Liver (tissue), 9 donors: ENCODE measurements around the gene CCR6. TPM values are rescaled to one million over a fixed set of nuclear protein-coding genes. Genes with fewer than 3 reads are reported as not detected.

Experiments used
- DNase-seq: peaks from one replicate; pipeline ENCODE4 v3.0.0-alpha.2; 2017; ENCODE audit warnings: low spot score
- H3K27ac ChIP-seq, 2 donors: one replicate each; pipeline ENCODE4 v1.7.0; 2013; ENCODE audit warnings: inconsistent platforms in 2 of 2, low read length in 2 of 2, control low read depth in 1 of 2, low read depth in 1 of 2, mild to moderate bottlenecking in 1 of 2
- H3K27me3 ChIP-seq, 4 donors: one replicate each; pipeline versions ENCODE4 v1.6.1 to v1.7.0; 2013; ENCODE audit warnings: low read length in 3 of 4, inconsistent platforms in 1 of 4, mild to moderate bottlenecking in 1 of 4, moderate library complexity in 1 of 4; ENCODE audit not compliant: control insufficient read depth in 4 of 4, insufficient read depth in 4 of 4
- H3K36me3 ChIP-seq, 4 donors: one replicate each; pipeline versions ENCODE4 v1.6.1 to v1.7.0; 2013; ENCODE audit warnings: low read length in 3 of 4, mild to moderate bottlenecking in 3 of 4, low read depth in 1 of 4, moderate library complexity in 1 of 4; ENCODE audit not compliant: control insufficient read depth in 4 of 4, insufficient read depth in 3 of 4
- H3K4me1 ChIP-seq, 4 donors: one replicate each; pipeline versions ENCODE4 v1.6.1 to v1.7.0; 2013; ENCODE audit warnings: low read length in 3 of 4, mild to moderate bottlenecking in 3 of 4, moderate library complexity in 1 of 4; ENCODE audit not compliant: control insufficient read depth in 4 of 4, insufficient read depth in 4 of 4
- H3K4me3 ChIP-seq, 3 donors: one replicate each; pipeline versions ENCODE4 v1.6.1 to v1.7.0; 2013; ENCODE audit warnings: low read length in 3 of 3, control low read depth in 1 of 3, low read depth in 1 of 3, mild to moderate bottlenecking in 1 of 3
- H3K9ac ChIP-seq, 2 donors: one replicate each; pipeline ENCODE4 v1.7.0; 2013; ENCODE audit warnings: low read length in 2 of 2, mild to moderate bottlenecking in 2 of 2, moderate library complexity in 2 of 2, control low read depth in 1 of 2, low read depth in 1 of 2
- H3K9me3 ChIP-seq, 4 donors: one replicate each; pipeline versions ENCODE4 v1.6.1 to v1.7.0; 2013; ENCODE audit warnings: low read length in 3 of 4; ENCODE audit not compliant: control insufficient read depth in 4 of 4
- EGR1 ChIP-seq, 2 donors: IDR thresholded peaks; 2 replicates each; pipeline ENCODE4 v1.6.1; 2016 to 2018; ENCODE audit warnings: antibody characterized with exemption in 2 of 2, low read depth in 2 of 2
- FOXA1 ChIP-seq: IDR thresholded peaks from 2 replicates; pipeline ENCODE4 v1.6.1; 2016; ENCODE audit warnings: antibody characterized with exemption
- FOXA2 ChIP-seq: IDR thresholded peaks from 2 replicates; pipeline ENCODE4 v1.6.1; 2016; ENCODE audit warnings: antibody characterized with exemption
- GABPA ChIP-seq, 2 donors: IDR thresholded peaks in 1 of 2; conservative IDR thresholded peaks in 1 of 2; 2 replicates each; pipeline ENCODE4 v1.6.1; 2016; ENCODE audit warnings: antibody characterized with exemption in 2 of 2, mild to moderate bottlenecking in 1 of 2, moderate library complexity in 1 of 2
- HNF4A ChIP-seq, 2 donors: conservative IDR thresholded peaks; 2 replicates each; pipeline ENCODE4 v1.6.1; 2016; ENCODE audit warnings: antibody characterized with exemption in 2 of 2, mild to moderate bottlenecking in 2 of 2
- HNF4G ChIP-seq: IDR thresholded peaks from 2 replicates; pipeline ENCODE4 v1.6.1; 2016; ENCODE audit warnings: antibody characterized with exemption
- JUND ChIP-seq, 2 donors: IDR thresholded peaks; 2 replicates each; pipeline ENCODE4 v1.6.1; 2016; ENCODE audit warnings: antibody characterized with exemption in 2 of 2
- NR2F2 ChIP-seq: IDR thresholded peaks from 2 replicates; pipeline ENCODE4 v1.6.1; 2016; ENCODE audit warnings: antibody characterized with exemption
- RAD21 ChIP-seq, 2 donors: IDR thresholded peaks; 2 replicates each; pipeline ENCODE4 v1.6.1; 2016; ENCODE audit warnings: antibody characterized with exemption in 2 of 2, mild to moderate bottlenecking in 2 of 2
- RXRA ChIP-seq, 2 donors: IDR thresholded peaks; 2 replicates each; pipeline ENCODE4 v1.6.1; 2017 to 2018; ENCODE audit warnings: antibody characterized with exemption in 2 of 2, mild to moderate bottlenecking in 1 of 2
- SP1 ChIP-seq: IDR thresholded peaks from 2 replicates; pipeline ENCODE4 v1.6.1; 2018; ENCODE audit warnings: antibody characterized with exemption, mild to moderate bottlenecking
- TAF1 ChIP-seq: conservative IDR thresholded peaks from 2 replicates; pipeline ENCODE4 v1.6.1; 2016; ENCODE audit warnings: antibody characterized with exemption, mild to moderate bottlenecking
- YY1 ChIP-seq: IDR thresholded peaks from 2 replicates; pipeline ENCODE4 v1.6.1; 2016; ENCODE audit warnings: antibody characterized with exemption, mild to moderate bottlenecking
- ZBTB33 ChIP-seq: IDR thresholded peaks from 2 replicates; pipeline ENCODE4 v1.6.1; 2016; ENCODE audit warnings: antibody characterized with exemption
- WGBS: extraction: QIAGEN DNeasy Blood & Tissue Kit; methylation state at CpG from one replicate; pipeline ENCODE4 v1.1.7; 2013; 5-methylcytosine and 5-hydroxymethylcytosine counted together
- polyA plus RNA-seq, 2 donors: library from polyadenylated mRNA; stranded (reverse) in 1 of 2; unstranded in 1 of 2; fragments of 200-250 nt in 1 of 2; fragments of >200 nt in 1 of 2; fragmentation: Nextera tagmentation in 1 of 2; extraction: Ambion mirVana in 1 of 2; gene quantifications; one replicate each; pipeline versions ENCODE4 v1.2.1 to v1.2.3, GENCODE V29; 2013 to 2015
- total RNA-seq, 2 donors: library from RNA; depleted of rRNA; stranded (reverse); fragments of >200 nt; gene quantifications; one replicate each; pipeline ENCODE4 v1.2.3, GENCODE V29; 2014
- TF ChIP-seq, protein P1 (sequence below): fragments of 150-350 bp; IDR thresholded peaks from 2 replicates; pipeline ENCODE4 v1.5.1; 2017; ENCODE audit warnings: improper control_type of control experiment, low read depth, low read length; ENCODE audit not compliant: missing input control
- TF ChIP-seq, protein P2 (sequence below): IDR thresholded peaks from 2 replicates; pipeline ENCODE4 v1.6.1; 2016; ENCODE audit warnings: antibody characterized with exemption, mild to moderate bottlenecking
- TF ChIP-seq, protein P3 (sequence below): IDR thresholded peaks from 2 replicates; pipeline ENCODE4 v1.6.1; 2016; ENCODE audit warnings: antibody characterized with exemption
- TF ChIP-seq, protein P4 (sequence below): IDR thresholded peaks from 2 replicates; pipeline ENCODE4 v1.6.1; 2016; ENCODE audit warnings: antibody characterized with exemption
- donor health status: healthy.
- donor health status: healthy.
- donor health status: healthy.
- donor health status: healthy.
- donor health status: healthy.

The CCR6 gene
- total and polyA plus RNA-seq, 4 donors = 0.02 to 8.4 TPM; not detected in 2

DNA sequence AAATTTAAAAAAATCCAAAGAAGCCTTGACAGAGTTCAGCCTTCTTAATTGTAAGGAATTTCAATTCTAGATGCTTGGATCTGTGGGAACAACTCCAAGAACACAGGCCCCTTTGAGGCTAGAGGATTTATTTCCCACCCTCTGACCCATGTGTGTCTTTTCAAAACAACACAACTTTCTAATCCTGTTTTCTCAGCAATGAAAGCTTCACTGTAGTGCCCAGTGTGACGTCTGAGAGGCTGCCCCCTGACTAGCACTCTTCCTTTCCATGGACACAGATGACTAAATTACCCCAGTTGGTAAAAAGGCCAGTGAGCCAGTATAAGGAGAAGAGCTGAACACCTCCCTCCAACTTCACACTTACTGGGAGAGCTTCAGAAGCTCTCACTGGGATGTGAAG is 16.5 kb upstream of the CCR6 start:
- no peaks in the 10 kb centered on the region for H3K4me1 ChIP-seq
- WGBS = 85% methylated on average over 1 of the region's 1 CpG
- no peak overlapping the region for H3K4me3 ChIP-seq
- no peaks in the 10 kb centered on the region for H3K27me3 ChIP-seq
- H3K27ac ChIP-seq = no peak overlapping the region
- DNase-seq = no peak
- H3K36me3 ChIP-seq = no peaks in the 10 kb centered on the region
- H3K9ac ChIP-seq = no peak overlapping the region
- TF ChIP-seq RXRA (IDR thresholded peaks at IDR 0.05) (no peak), FOXA1 (no peak), RAD21 (IDR thresholded peaks at IDR 0.05) (no peak), FOXA2 (no peak), GABPA (IDR thresholded peaks at IDR 0.05 in 1 of 2, conservative IDR thresholded peaks at IDR 0.05 in 1 of 2) (no peak), EGR1 (IDR thresholded peaks at IDR 0.05; ENCODE audit: low read depth in 2 of 2) (no peak), TAF1 (no peak), NR2F2 (no peak), YY1 (no peak)
- TF ChIP-seq, protein P1, sequence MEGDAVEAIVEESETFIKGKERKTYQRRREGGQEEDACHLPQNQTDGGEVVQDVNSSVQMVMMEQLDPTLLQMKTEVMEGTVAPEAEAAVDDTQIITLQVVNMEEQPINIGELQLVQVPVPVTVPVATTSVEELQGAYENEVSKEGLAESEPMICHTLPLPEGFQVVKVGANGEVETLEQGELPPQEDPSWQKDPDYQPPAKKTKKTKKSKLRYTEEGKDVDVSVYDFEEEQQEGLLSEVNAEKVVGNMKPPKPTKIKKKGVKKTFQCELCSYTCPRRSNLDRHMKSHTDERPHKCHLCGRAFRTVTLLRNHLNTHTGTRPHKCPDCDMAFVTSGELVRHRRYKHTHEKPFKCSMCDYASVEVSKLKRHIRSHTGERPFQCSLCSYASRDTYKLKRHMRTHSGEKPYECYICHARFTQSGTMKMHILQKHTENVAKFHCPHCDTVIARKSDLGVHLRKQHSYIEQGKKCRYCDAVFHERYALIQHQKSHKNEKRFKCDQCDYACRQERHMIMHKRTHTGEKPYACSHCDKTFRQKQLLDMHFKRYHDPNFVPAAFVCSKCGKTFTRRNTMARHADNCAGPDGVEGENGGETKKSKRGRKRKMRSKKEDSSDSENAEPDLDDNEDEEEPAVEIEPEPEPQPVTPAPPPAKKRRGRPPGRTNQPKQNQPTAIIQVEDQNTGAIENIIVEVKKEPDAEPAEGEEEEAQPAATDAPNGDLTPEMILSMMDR = no peak
- H3K9me3 ChIP-seq = no peaks in the 10 kb centered on the region

GRCh38 chr6:167107787-167108186 is 15.1 kb upstream of the CCR6 start:
- TF ChIP-seq HNF4A (conservative IDR thresholded peaks at IDR 0.05) (no peak), FOXA2 (no peak), FOXA1 (no peak), RXRA (IDR thresholded peaks at IDR 0.05) (no peak), YY1 (no peak), TAF1 (no peak), NR2F2 (no peak), HNF4G (no peak), EGR1 (IDR thresholded peaks at IDR 0.05; ENCODE audit: low read depth in 2 of 2) (no peak), GABPA (IDR thresholded peaks at IDR 0.05 in 1 of 2, conservative IDR thresholded peaks at IDR 0.05 in 1 of 2) (no peak), ZBTB33 (no peak), JUND (IDR thresholded peaks at IDR 0.05) (no peak), SP1 (no peak)
- TF ChIP-seq, protein P2, sequence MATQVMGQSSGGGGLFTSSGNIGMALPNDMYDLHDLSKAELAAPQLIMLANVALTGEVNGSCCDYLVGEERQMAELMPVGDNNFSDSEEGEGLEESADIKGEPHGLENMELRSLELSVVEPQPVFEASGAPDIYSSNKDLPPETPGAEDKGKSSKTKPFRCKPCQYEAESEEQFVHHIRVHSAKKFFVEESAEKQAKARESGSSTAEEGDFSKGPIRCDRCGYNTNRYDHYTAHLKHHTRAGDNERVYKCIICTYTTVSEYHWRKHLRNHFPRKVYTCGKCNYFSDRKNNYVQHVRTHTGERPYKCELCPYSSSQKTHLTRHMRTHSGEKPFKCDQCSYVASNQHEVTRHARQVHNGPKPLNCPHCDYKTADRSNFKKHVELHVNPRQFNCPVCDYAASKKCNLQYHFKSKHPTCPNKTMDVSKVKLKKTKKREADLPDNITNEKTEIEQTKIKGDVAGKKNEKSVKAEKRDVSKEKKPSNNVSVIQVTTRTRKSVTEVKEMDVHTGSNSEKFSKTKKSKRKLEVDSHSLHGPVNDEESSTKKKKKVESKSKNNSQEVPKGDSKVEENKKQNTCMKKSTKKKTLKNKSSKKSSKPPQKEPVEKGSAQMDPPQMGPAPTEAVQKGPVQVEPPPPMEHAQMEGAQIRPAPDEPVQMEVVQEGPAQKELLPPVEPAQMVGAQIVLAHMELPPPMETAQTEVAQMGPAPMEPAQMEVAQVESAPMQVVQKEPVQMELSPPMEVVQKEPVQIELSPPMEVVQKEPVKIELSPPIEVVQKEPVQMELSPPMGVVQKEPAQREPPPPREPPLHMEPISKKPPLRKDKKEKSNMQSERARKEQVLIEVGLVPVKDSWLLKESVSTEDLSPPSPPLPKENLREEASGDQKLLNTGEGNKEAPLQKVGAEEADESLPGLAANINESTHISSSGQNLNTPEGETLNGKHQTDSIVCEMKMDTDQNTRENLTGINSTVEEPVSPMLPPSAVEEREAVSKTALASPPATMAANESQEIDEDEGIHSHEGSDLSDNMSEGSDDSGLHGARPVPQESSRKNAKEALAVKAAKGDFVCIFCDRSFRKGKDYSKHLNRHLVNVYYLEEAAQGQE = no peak
- TF ChIP-seq, protein P1 = no peak
- TF ChIP-seq, protein P3, sequence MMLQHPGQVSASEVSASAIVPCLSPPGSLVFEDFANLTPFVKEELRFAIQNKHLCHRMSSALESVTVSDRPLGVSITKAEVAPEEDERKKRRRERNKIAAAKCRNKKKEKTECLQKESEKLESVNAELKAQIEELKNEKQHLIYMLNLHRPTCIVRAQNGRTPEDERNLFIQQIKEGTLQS = no peak
- TF ChIP-seq, protein P4, sequence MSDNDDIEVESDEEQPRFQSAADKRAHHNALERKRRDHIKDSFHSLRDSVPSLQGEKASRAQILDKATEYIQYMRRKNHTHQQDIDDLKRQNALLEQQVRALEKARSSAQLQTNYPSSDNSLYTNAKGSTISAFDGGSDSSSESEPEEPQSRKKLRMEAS = no peak
- H3K4me3 ChIP-seq = no peak overlapping the region
- 84% methylated on average over 7 of the region's 7 CpGs for WGBS
- H3K27me3 ChIP-seq = no peaks in the 10 kb centered on the region
- no peak overlapping the region for H3K27ac ChIP-seq
- no peak for DNase-seq
- no peaks in the 10 kb centered on the region for H3K4me1 ChIP-seq
- H3K9me3 ChIP-seq = no peaks in the 10 kb centered on the region
- no peak overlapping the region for H3K9ac ChIP-seq
- no peaks in the 10 kb centered on the region for H3K36me3 ChIP-seq
